SH-SY5Y (cell line): ENCODE results near the gene ASPG.

ENCODE experiments used
- GATA2 ChIP-seq: IDR thresholded peaks from 2 replicates; pipeline ENCODE4 v1.6.1; 2011; ENCODE audit warnings: mild to moderate bottlenecking, low read depth, low read length
- GATA3 ChIP-seq: IDR thresholded peaks from 2 replicates; pipeline ENCODE4 v1.6.1; 2011; ENCODE audit warnings: low read depth, mild to moderate bottlenecking, low read length, moderate library complexity

- TF ChIP-seq GATA2 (no peak), GATA3 (no peak)
Measured at GRCh38 chr14:104134061-104134965, 48.8 kb downstream of the ASPG start.
